Femur (tissue), 1 donor: Measurements from ENCODE around the gene RNF148.
"Not testable (repeated sequence)": the region's sequence is repeated elsewhere in the genome, so short reads cannot be mapped to it uniquely, and the experiment has no call there.

Experiments used
- DNase-seq: peaks from one replicate; pipeline ENCODE4 v3.0.0-alpha.2; 2017

The RNF148 gene

DNA sequence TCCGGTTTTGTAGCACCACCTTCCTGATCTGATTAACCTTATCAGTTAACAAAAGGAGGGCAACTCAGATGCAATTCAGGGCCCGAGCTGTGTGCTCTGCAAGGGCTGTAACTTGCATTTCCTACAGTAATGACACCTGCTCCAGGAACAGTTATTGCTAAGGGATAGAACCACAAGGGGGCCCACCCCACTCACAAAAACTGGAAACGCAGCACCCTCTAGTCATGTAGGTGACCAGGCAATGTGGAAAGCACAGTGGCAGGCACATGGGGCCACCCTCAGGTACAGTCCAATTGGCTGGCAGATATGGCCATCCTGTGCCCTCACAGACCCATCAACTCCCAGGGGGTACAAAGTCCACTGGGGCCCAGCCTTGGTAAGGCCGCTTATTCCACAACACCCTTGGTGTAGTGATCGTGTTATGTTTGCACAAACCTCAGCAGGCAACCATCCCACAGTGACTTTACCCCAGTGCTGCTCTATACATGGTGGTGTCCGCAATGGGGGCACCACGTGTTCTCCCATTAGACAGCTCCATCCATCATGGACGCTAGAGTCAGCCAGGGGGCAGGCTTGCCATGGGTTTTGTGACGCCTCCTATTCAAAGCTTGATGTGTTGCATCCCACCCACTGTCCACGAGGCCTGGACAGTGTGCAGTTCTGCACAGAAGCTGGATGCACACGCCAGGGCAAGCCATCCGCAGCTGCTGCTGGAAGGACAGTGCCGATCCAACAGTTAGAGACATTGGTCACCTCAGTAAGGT lies 13.2 kb downstream of the RNF148 start:
- DNase-seq, result no peak

GRCh38 chr7:122688400-122688998 lies 14.2 kb downstream of the RNF148 start:
- no peak for DNase-seq

DNA sequence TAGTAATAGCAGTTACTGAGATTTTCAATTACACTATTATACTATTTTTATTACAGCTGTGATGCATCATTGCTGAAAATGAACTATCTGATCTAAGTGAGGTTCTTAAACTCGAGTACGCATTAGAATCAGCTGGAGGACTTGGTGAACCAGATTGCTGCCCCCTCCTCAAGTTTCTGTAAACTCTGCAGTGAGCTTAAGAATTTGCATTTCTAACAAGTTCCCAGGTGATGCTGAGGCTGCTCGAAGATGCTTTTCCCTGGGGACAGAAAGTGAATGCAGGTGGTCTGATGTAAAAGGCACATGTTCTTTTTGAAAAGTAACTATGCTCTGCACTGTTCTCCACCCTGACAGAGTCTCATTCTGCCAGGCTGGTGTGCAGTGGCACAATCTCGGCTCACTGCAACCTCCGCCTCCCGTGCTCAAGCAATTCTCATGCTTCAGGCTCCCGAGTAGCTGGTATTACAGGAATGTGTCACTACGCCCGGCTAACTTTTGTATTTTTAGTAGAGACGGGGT lies 16.3 kb downstream of the RNF148 start:
- no peak for DNase-seq

GRCh38 chr7:122684504-122684903 lies 18.2 kb downstream of the RNF148 start:
- no peak for DNase-seq

DNA sequence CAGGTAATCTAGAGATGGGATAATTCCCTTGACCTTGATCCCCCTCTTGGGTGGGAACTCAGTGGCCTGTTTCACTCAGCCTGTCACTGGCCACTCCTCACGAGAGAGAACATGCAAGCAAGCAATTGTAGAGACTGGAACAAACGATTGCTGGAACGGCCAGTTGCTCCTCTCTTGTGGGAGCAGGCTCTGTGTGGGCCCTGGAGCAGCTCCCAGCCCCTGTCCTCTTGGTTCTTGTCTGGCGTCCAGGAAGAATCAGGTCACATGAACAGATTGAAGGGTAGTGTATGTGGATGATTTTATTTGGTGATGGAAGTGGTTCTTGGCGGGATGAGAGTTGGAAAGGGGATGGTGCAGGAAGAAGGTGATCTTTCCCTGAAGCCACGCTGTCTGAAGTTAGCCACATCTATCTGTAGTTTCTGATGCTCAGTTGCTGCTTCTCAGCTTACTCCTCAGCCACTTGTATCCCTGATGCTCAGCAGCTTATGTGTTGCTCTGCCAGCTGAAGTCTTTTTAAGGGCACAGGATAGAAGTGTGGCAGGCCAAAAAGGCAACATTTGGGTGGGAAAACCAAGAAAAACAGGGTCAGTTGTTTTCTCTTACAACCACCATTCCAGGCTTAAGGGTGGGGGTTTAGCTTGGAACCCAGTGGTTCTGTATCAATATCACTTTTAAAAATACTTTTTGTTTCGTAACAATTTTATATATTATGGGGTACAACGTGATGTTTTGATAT lies 19.7 kb downstream of the RNF148 start:
- no peak for DNase-seq

DNA sequence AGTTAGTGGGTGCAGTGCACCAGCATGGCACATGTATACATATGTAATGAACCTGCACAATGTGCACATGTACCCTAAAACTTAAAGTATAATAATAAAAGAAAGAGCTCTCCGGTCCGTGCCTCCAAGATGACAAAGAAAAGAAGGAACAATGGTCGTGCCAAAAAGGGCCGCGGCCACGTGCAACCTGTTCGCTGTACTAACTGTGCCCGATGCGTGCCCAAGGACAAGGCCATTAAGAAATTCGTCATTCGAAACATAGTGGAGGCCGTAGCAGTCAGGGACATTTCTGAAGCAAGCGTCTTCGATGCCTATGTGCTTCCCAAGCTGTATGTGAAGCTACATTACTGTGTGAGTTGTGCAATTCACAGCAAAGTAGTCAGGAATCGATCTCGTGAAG lies 21.5 kb downstream of the RNF148 start:
- not testable (repeated sequence) for DNase-seq

GRCh38 chr7:122679813-122680212 lies 22.9 kb downstream of the RNF148 start:
- DNase-seq, result no peak

GRCh38 chr7:122679269-122679709 lies 23.4 kb downstream of the RNF148 start:
- DNase-seq, result not testable (repeated sequence)

GRCh38 chr7:122677149-122677548 lies 25.6 kb downstream of the RNF148 start:
- no peak for DNase-seq

- DNase-seq, result no peak
These were observed 26.3 kb downstream of the RNF148 start for GRCh38 chr7:122676466-122676865.

DNA sequence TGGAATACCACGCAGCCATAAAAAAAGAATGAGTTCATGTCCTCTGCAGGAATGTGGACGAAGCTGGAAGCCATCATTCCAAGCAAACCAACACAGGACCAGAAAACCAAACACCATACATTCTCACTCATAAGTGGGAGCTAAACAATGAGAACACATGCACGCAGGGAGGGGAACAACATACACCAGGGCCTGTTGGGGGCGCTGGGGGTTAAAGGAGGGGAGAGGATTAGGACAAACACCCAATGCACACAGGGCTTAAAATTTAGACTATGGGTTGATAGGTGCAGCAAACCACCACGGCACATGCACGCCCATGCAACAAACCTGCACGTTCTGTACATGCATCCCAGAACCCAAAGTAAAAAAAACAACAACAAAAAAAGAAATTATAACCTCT lies 27.1 kb downstream of the RNF148 start:
- no peak for DNase-seq

GRCh38 chr7:122675011-122675410 lies 27.7 kb downstream of the RNF148 start:
- no peak for DNase-seq

GRCh38 chr7:122674502-122674901 lies 28.2 kb downstream of the RNF148 start:
- peak; percentile 59 for DNase-seq

GRCh38 chr7:122673951-122674350 lies 28.8 kb downstream of the RNF148 start:
- DNase-seq, result no peak

GRCh38 chr7:122672536-122672935 lies 30.2 kb downstream of the RNF148 start:
- DNase-seq, result no peak

DNA sequence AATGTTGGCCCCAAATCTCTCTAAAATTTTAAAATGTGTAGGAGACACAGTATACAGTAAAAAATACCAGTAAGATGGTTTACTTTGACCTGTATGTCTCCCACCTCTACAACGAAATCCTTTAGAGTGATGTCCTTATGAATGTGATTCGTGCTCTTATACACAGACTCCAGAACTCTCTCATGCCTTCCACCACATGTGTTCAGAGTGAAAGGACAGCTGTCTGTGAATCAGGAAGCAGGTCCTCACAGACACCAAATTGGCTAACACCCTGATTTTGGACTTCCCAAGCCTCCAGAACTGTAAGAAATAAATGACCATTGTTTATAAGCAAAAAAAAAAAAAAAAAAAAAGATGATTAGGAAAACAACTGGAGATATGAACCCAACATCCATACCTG lies 39.0 kb downstream of the RNF148 start:
- DNase-seq, result no peak

GRCh38 chr7:122658856-122659255 lies 43.9 kb downstream of the RNF148 start:
- no peak for DNase-seq

GRCh38 chr7:122653685-122654084 lies 49.0 kb downstream of the RNF148 start:
- DNase-seq, result no peak

GRCh38 chr7:122652876-122653275 lies 49.8 kb downstream of the RNF148 start:
- DNase-seq, result no peak
